ENCODE results near the gene MBD2. TPM values are rescaled to one million over a fixed set of nuclear protein-coding genes. Genes with fewer than 3 reads are reported as not detected.

MBD2 gene
- total RNA-seq, 1 donor from 2014 or later: 45.1 TPM

DNA sequence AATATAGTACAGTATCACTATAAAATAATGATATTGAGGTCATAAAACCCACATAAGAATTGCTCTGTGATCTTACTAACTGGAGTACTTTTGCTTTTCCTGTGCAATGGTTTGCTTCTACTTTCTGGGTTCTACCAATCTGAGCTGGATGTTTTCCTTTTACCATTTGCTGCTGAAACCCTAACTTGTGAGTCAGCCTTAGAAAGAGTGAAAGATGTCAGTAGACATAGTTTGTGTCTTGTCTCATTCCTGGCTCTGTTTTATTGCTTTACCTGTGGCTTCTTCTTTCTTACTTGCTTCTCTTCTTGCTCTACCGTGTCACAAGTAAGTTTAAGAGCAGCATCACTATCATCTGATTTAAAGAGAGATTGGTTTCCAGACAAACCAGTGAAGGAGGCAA is 61.0 kb downstream of the MBD2 start:
- ATAC-seq (no peak), DNase-seq (ENCODE audit: missing footprints) (no peak)
- intact Hi-C loops (cut with DNase I): no loop called here

- no peak for ATAC-seq
- DNase-seq (ENCODE audit: missing footprints): no peak
- intact Hi-C loops (cut with DNase I): no loop called here
These were observed 62.0 kb downstream of the MBD2 start for GRCh38 chr18:54162431-54162830.

DNA sequence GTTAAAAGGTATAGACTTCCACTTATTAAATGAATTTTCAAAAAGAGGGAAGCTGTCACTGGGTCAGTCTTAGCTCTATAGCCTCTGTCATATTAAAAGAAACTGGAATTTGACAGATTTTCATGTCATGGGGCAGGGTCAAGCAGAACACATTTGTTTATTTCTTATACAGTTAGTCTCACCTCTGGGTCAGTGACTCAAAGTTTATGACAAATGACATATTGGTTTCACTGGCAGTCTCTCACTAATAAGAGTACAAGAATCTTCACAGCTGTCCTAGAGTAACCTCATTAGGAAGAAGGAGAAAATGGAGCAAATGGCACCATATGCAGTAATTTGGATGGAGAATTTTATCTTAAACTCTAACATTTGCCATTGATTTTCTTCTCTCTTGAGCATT is 63.2 kb downstream of the MBD2 start:
- DNase-seq (ENCODE audit: missing footprints): no peak
- intact Hi-C loops (cut with DNase I): no loop called here
- no peak for ATAC-seq

GRCh38 chr18:54159906-54160305 is 64.6 kb downstream of the MBD2 start:
- ATAC-seq (no peak), DNase-seq (ENCODE audit: missing footprints) (no peak)
- intact Hi-C loops (cut with DNase I): loop anchor here (10.0 kb wide), 1 partner anchor 115 kb away; no protein-coding TSS in a partner anchor

DNA sequence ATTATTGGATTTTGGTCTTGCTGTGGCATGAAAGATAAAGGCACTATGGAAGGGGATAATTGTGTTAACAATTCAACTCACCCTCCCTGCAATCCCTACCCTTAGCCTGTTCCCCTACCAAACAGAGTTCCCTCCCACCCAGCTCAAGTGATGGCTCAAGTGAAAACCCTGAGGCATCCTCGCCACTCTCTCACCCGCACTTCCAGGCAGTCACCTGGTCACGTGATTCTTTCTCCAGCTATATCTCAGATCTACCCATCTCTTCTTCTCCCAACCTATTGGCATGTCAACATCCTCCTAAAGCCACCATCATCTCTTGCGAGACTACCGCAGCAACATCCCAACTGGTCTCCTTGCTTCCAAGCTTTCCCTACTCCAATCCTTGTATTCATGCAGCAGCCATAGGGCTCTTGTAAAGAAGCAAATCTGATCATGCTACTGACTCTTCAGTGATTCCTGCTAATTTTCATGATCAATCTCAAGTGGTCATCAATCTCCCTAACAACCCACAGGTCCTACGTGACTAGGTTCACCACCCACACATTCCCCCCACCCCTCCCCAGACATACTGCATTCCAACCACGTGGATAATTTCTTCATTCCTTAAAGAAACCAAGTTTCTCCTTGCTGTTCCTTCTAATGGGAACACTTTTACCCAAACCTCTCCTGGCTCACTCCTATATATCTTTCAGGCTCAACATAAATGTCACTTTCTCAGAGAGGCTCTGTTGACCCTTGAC is 66.7 kb downstream of the MBD2 start:
- intact Hi-C loops (cut with DNase I): loop anchor here (10.0 kb wide), 1 partner anchor 117 kb away; no protein-coding TSS in a partner anchor
- no peak for ATAC-seq

GRCh38 chr18:54155412-54155811 is 69.1 kb downstream of the MBD2 start:
- intact Hi-C loops (cut with DNase I): loop anchor here (10.0 kb wide), 1 partner anchor 119 kb away; no protein-coding TSS in a partner anchor
- DNase-seq (ENCODE audit: missing footprints): no peak
- ATAC-seq: no peak

More for the DNA sequence above, 66.7 kb downstream of the MBD2 start:
- no peak for DNase-seq (ENCODE audit: missing footprints)

DNA sequence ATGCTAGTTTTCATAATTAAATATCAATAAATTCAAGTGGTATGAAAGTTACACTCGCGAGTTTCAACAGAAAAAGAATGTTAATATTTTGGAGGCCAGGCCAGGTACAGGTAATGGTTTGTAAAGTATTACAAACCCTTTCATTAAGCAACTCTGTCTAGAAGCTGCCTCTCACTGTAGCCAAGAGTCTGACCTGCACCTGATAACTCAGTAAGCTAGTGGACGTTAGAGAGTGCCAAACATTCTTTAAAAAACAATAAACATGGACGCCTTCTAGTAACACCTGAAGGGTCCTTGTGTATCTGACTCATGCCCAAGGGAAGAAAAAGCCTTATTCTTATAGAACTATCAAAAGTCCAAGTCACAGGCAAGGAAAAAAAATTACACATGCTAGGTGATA is 70.2 kb downstream of the MBD2 start:
- ATAC-seq (no peak), DNase-seq (ENCODE audit: missing footprints) (no peak)
- intact Hi-C loops (cut with DNase I): loop anchor here (10.0 kb wide), 1 partner anchor 121 kb away; no protein-coding TSS in a partner anchor

DNA sequence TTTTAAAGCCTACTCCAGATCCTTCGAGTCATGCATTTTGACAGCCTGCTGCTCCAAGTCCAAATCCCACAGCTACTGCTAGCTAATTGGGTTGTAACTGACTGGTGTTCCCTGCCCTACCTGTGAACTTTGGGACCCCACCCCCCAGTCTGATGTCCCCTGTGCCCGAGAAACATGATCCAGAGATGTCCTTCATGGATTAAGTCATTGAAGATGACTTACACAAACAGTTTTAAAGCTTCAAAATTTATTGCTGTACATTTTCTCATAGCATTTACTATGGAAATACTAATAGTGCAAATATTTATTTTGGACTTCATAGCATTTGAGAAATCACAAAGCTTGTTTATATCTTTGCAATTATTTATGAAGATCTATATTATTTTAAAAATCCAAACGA is 73.1 kb downstream of the MBD2 start:
- ATAC-seq (no peak), DNase-seq (ENCODE audit: missing footprints) (no peak)
- intact Hi-C loops (cut with DNase I): loop anchor here (10.0 kb wide), 1 partner anchor 123 kb away; no protein-coding TSS in a partner anchor

DNA sequence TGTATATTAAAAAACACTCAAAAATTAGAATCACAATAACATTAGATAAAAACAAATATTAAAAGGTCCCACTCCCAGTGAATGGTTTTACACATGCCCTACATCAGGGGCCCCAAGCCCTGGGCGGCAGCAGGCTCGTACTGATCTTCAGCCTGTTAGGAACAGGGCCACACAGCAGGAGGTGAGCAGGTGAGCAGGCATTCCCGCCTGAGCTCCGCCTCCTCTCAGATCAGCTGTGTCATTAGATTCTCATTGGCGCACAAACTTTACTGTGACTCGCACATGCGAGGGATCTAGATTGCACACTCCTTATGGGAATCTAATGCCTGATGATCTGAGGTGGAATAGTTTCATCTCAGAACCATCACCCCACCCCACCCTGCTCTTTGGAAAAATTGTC is 74.2 kb downstream of the MBD2 start:
- intact Hi-C loops (cut with DNase I): loop anchor here (10.0 kb wide), 1 partner anchor 125 kb away; no protein-coding TSS in a partner anchor
- no peak for ATAC-seq

DNA sequence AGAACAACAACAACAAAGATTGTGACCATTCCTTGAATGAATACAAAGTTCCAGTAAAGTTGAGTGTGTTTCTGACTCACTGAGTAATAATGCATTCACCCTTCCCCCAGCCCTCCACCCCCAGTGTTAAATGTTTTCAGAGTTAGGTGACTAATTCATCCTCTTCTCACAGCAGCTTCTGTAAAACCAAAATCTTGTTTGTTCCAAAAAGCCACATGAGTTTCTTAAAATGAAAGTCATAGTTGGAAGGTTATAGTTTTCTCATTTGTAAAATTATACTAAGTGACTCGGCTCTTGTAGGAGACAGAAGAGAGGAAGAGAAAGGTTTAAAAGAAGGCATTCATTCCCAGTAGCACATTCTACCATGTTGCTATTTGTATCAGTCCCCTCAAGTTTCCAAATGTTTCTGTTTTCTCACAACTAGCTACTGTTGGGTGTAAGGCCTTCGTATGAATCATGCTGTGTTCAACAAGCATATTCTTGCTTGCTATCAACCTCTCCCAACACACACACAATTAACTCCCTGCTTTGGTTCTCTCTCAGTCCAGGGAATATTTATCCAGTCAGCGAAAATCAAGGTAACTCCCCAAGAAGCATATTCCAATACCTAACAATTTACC is 75.3 kb downstream of the MBD2 start:
- intact Hi-C loops (cut with DNase I): no loop called here
- no peak for DNase-seq (ENCODE audit: missing footprints)
- ATAC-seq: no peak

More for the DNA sequence above, 74.2 kb downstream of the MBD2 start:
- DNase-seq (ENCODE audit: missing footprints): no peak

GRCh38 chr18:54148678-54149077 is 75.8 kb downstream of the MBD2 start:
- no peak for DNase-seq (ENCODE audit: missing footprints)
- intact Hi-C loops (cut with DNase I): no loop called here
- ATAC-seq: no peak

- no peak for DNase-seq (ENCODE audit: missing footprints)
- intact Hi-C loops (cut with DNase I): no loop called here
- no peak for ATAC-seq
These were observed 76.3 kb downstream of the MBD2 start for GRCh38 chr18:54148151-54148550.

GRCh38 chr18:54147439-54147838 is 77.0 kb downstream of the MBD2 start:
- intact Hi-C loops (cut with DNase I): no loop called here
- no peak for ATAC-seq
- DNase-seq (ENCODE audit: missing footprints): no peak

DNA sequence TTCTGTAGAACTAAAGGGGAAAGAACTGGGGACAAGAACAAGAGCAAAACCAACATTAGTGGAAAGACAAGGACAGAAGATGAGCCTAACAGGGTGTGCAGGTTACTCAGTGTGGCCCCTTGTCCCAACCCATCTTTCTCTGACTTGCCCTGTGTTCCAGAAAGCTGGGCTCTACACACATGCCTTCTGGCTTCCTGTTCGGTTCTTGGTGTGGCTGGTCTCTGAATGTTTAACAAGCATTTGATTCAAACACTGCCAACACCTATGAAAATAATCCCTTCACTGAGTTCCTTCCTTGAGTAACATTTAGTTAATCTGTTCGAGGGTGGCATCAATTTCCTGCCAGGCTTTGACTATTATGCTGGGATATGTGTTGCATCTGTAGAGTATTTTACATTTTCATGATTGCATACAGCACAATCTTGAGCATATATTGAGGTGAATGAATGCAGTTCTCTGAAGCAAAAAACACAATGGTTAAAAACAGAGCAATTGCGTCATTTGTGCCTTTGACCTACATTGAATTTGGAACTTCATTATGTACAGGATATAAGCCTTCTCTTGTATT is 83.3 kb downstream of the MBD2 start:
- ATAC-seq: no peak

GRCh38 chr18:54140641-54141040 is 83.8 kb downstream of the MBD2 start:
- intact Hi-C loops (cut with DNase I): no loop called here
- ATAC-seq: no peak
- DNase-seq (ENCODE audit: missing footprints): no peak

More for the DNA sequence above, 83.3 kb downstream of the MBD2 start:
- DNase-seq (ENCODE audit: missing footprints): no peak
- intact Hi-C loops (cut with DNase I): no loop called here

- no peak for DNase-seq (ENCODE audit: missing footprints)
- intact Hi-C loops (cut with DNase I): no loop called here
- no peak for ATAC-seq
These were observed 89.3 kb downstream of the MBD2 start for GRCh38 chr18:54135216-54135615.

DNA sequence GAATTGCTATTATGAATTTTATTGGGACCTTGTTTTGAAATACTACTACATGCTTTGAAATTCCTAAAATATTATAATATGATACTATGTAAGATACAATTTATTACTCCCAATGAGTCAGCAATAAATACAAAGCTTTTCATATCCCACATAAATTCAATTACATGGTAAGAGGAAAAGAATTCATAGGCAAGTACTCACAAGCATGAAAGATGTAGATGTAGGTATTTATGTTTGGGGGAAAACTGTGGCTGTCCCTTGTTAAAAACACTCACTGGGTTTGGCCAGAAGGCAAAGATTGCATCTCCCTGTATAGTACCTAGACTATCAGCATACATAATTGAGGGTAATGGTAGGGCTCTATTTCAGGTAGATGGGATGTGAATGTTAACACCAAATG is 90.4 kb downstream of the MBD2 start:
- intact Hi-C loops (cut with DNase I): no loop called here
- no peak for ATAC-seq
- DNase-seq (ENCODE audit: missing footprints): no peak

DNA sequence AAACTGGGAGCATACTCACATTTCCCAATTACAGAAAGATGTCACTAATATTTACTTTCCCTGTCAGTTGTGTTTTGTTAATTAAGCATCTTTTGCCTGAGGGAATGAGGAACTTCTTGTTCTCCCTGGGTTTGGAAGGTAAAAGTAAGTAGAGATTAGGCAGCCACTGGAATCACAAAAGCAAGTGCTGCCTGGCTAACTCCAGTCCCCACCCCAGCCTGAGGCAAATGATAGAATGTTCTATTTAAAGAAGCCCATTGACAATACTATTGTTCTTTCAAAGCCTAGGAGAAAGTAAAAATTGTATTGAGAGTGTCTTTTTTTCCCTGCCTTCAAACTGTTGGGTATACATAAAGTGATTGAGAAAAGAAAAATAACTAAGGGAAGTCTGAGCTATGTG is 93.8 kb downstream of the MBD2 start:
- ATAC-seq (no peak), DNase-seq (ENCODE audit: missing footprints) (no peak)
- intact Hi-C loops (cut with DNase I): no loop called here

DNA sequence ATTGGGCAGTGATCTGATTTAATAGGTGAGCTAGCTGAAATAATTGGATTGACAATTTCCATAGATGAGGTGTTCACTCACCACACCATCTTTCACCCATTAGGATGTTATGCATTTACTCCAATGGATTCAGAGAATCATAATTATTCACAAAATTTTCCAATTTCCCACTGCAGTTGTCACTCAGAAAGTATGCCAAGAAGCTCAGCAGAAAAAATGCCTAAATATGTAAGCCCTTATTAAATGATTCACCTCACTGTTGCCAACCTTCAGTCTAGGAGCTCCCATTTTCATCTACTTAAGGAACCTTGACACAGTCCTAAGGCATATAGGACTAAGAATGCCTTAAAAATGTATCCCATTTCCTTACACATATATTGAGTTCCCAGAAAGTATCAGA is 94.3 kb downstream of the MBD2 start:
- intact Hi-C loops (cut with DNase I): no loop called here
- DNase-seq (ENCODE audit: missing footprints): no peak
- no peak for ATAC-seq
